K562 (cell line): ENCODE data around the gene EEPD1. TPM values are rescaled to one million over a fixed set of nuclear protein-coding genes. Genes with fewer than 3 reads are reported as not detected.

Experiments used
- ATAC-seq: fragments of 200-7000 bp; cut with Tn5 transposase; 3 replicates; pipeline ENCODE4 v1.9.1; 2020; ENCODE audit warnings: moderate library complexity
- BruUV-seq: library from RNA; stranded (reverse); fragments of 400-500 nt; replicated peaks from 2 replicates; lab custom pipeline; 2021; lab: Mats Ljungman, UMichigan
- CTCF ChIA-PET: fragments of 300-600 bp; formaldehyde crosslinking; extraction: SDS; loops from one replicate; lab custom pipeline; 2021; ENCODE audit warnings: low intra/inter-chr PET ratio; lab: Yijun Ruan, JAX
- POLR2A ChIA-PET: fragments of 300-600, 350-650 bp; sonication (Branson Sonifier 250); formaldehyde crosslinking; extraction: SDS; loops from one replicate; lab custom pipeline; 2021; ENCODE audit warnings: antibody characterized with exemption, inconsistent platforms; lab: Yijun Ruan, JAX
- DNase-seq, 4 experiments: peaks; one replicate each; pipeline versions ENCODE4 v3.0.0 to v3.0.0-alpha.2; 2011 to 2018; ENCODE audit warnings: low spot score in 3 of 4, mixed read lengths in 3 of 4; ENCODE audit errors: extremely low read depth in 1 of 4
- FAIRE-seq: peaks from 2 replicates; lab custom pipeline; 2011; peaks lifted over from hg19 to GRCh38; lab: Jason Lieb, UNC
- H2AFZ ChIP-seq: 2 replicates; pipeline ENCODE4 v1.6.0; 2011; ENCODE audit warnings: low read depth, low read length, control low read depth, inconsistent platforms
- H3K27ac ChIP-seq: fragments of 200-600 bp; 3 replicates; pipeline ENCODE4 v1.8.0; 2011; ENCODE audit warnings: low read depth, mild to moderate bottlenecking, control low read depth, inconsistent platforms, low read length, moderate library complexity, mixed read lengths; ENCODE audit errors: extremely low read depth
- H3K27me3 ChIP-seq, 2 experiments: fragments of 300-600 bp in 1 of 2; 2 replicates in 1 of 2; 3 replicates in 1 of 2; pipeline versions ENCODE4 v1.6.0 to v1.8.0; 2011; ENCODE audit warnings: inconsistent platforms in 2 of 2, low read length in 2 of 2, mild to moderate bottlenecking in 1 of 2, mixed read lengths in 1 of 2, moderate library complexity in 1 of 2; ENCODE audit not compliant: control insufficient read depth in 2 of 2, insufficient read depth in 2 of 2
- H3K36me3 ChIP-seq: fragments of 300-600 bp; 3 replicates; pipeline ENCODE4 v1.8.0; 2011; ENCODE audit warnings: mild to moderate bottlenecking, low read length, inconsistent platforms; ENCODE audit not compliant: control insufficient read depth, insufficient read depth
- H3K4me1 ChIP-seq, 2 experiments: fragments of 200-600 bp in 1 of 2; replicated peaks in 1 of 2; 2 replicates in 1 of 2; 3 replicates in 1 of 2; pipeline versions ENCODE4 v1.5.1 to v1.8.0; 2011; ENCODE audit warnings: inconsistent platforms in 2 of 2, low read length in 2 of 2, mild to moderate bottlenecking in 1 of 2, mixed read lengths in 1 of 2, moderate library complexity in 1 of 2; ENCODE audit not compliant: control insufficient read depth in 2 of 2, insufficient read depth in 2 of 2
- H3K4me2 ChIP-seq: 2 replicates; pipeline ENCODE4 v1.6.1; 2011; ENCODE audit warnings: low read length, control low read depth, inconsistent platforms, mixed read lengths; ENCODE audit not compliant: insufficient read depth
- H3K4me3 ChIP-seq: fragments of 200-600 bp; sonication (generic), shearing (Covaris generic); 2 replicates; pipeline ENCODE4 v1.5.1; 2016; ENCODE audit warnings: control low read depth, inconsistent platforms
- H3K79me2 ChIP-seq: fragments of 200-600 bp; 3 replicates; pipeline ENCODE4 v1.8.0; 2011; ENCODE audit warnings: low read length, inconsistent platforms; ENCODE audit not compliant: control insufficient read depth, insufficient read depth
- H3K9ac ChIP-seq, 2 experiments: 2 replicates each; pipeline versions ENCODE4 v1.6.0 to v1.6.1; 2011; ENCODE audit warnings: low read depth in 2 of 2, low read length in 2 of 2, control low read depth in 1 of 2, inconsistent platforms in 1 of 2, mild to moderate bottlenecking in 1 of 2, mixed read lengths in 1 of 2; ENCODE audit not compliant: insufficient read depth in 1 of 2
- H3K9me1 ChIP-seq: one replicate; pipeline ENCODE4 v1.6.0; 2011; ENCODE audit warnings: inconsistent platforms, mild to moderate bottlenecking, low read length, moderate library complexity; ENCODE audit not compliant: control insufficient read depth, insufficient read depth
- H3K9me3 ChIP-seq: replicated peaks from 2 replicates; pipeline ENCODE4 v1.5.1; 2011; ENCODE audit warnings: low read depth, low read length, inconsistent platforms; ENCODE audit not compliant: control insufficient read depth, insufficient read depth
- H4K20me1 ChIP-seq: replicated peaks from 2 replicates; pipeline ENCODE4 v1.6.1; 2011; ENCODE audit warnings: low read length, inconsistent platforms, mixed read lengths; ENCODE audit not compliant: control insufficient read depth, insufficient read depth
- BACH1 ChIP-seq: fragments of 200-800 bp; sonication (Bioruptor generic); IDR thresholded peaks from 2 replicates; pipeline ENCODE4 v1.6.1; 2016; ENCODE audit warnings: missing genetic modification characterization, missing compliant biosample characterization
- FOXP1 ChIP-seq: sonication (generic); formaldehyde crosslinking; IDR thresholded peaks from 2 replicates; pipeline ENCODE4 v1.8.0; 2022; ENCODE audit warnings: mild to moderate bottlenecking, missing genetic modification reagents
- MLLT1 ChIP-seq, 2 experiments: fragments of 450-650 bp; IDR thresholded peaks; 2 replicates each; pipeline ENCODE4 v1.6.1; 2016
- ZNF586 ChIP-seq: fragments of 450-650 bp; formaldehyde crosslinking; conservative IDR thresholded peaks from 2 replicates; pipeline ENCODE4 v1.4.0; 2020; ENCODE audit warnings: mild to moderate bottlenecking, moderate library complexity
- ZNF740 ChIP-seq, 3 experiments: fragments of 200-800 bp in 1 of 3; sonication (Bioruptor generic) in 1 of 3; sonication (generic) in 1 of 3; formaldehyde crosslinking in 1 of 3; IDR thresholded peaks; 2 replicates each; pipeline versions ENCODE4 v1.6.1 to v1.8.0; 2016 to 2022; ENCODE audit warnings: mild to moderate bottlenecking in 2 of 3, missing compliant biosample characterization in 2 of 3, missing genetic modification characterization in 2 of 3, missing genetic modification reagents in 1 of 3
- WGBS: fragments of 100-300 bp; shearing (Covaris generic); methylation state at CpG from one replicate; pipeline ENCODE4 v1.1.6; 2016; ENCODE audit warnings: low coverage, mixed read lengths; ENCODE audit not compliant: insufficient coverage; ENCODE audit errors: missing lambda C conversion rate; 5-methylcytosine and 5-hydroxymethylcytosine counted together
- in situ Hi-C: fragments of 300-500 bp; cut with MboI; formaldehyde crosslinking; loops from 4 replicates; pipeline ENCODE4 v1.15.0; 2018; ENCODE audit warnings: inconsistent platforms, mixed read lengths
- intact Hi-C: fragments of 100-400 bp; cut with micrococcal nuclease; formaldehyde crosslinking; loops from 2 replicates; pipeline ENCODE4 v1.14.2; 2022
- polyA plus RNA-seq, 8 experiments: library from polyadenylated mRNA; depleted of rRNA in 4 of 8; stranded (reverse) in 5 of 8; unstranded in 3 of 8; fragments of >200 nt; fragmentation: Nextera tagmentation in 2 of 8; fragmentation: Illumina TruSeq in 1 of 8; extraction: Ambion mirVana in 2 of 8; extraction: Trizol in 1 of 8; gene quantifications; 2 replicates each; pipeline versions ENCODE4 v1.2.1 to v1.2.3, GENCODE V29; 2011 to 2014; ENCODE audit warnings: inconsistent platforms in 1 of 8, missing spikeins in 1 of 8
- total RNA-seq, 7 experiments: library from RNA; depleted of rRNA in 6 of 7; stranded (reverse); fragments of >200 nt in 6 of 7; fragmentation: Illumina TruSeq in 2 of 7; extraction: Trizol in 2 of 7; gene quantifications; 2 replicates each; pipeline versions ENCODE4 v1.2.1 to v1.2.3, GENCODE V29; 2011 to 2021; ENCODE audit warnings: low replicate concordance in 1 of 7

The EEPD1 gene
- total and polyA plus RNA-seq, 9 of the 15 experiments (the other 6 are each of a cell fraction or from before 2014, with no cell fraction given): 0.01 to 1.5 (median 0.74) TPM; not detected in 1

GRCh38 chr7:36277249-36277542 lies 124.1 kb downstream of the EEPD1 start (continued):
- TF ChIP-seq ZNF586 (CRISPR knock-in tag): no peak
- no peak for TF ChIP-seq MLLT1 (IDR thresholded peaks at IDR 0.05)
- no peak for TF ChIP-seq BACH1 (tag)

GRCh38 chr7:36278069-36278619 lies 125.1 kb downstream of the EEPD1 start:
- peaks cover 4 to 9% of the 10 kb centered on the region in 2 experiments; a peak in 4 of 5 replicates for H3K4me1 ChIP-seq
- in situ Hi-C loops: no loop called here
- H3K27ac ChIP-seq: no peak overlapping the region
- TF ChIP-seq ZNF740 (CRISPR knock-in tag; IDR thresholded peaks at IDR 0.05) (no peak), ZNF740 (tag; IDR thresholded peaks at IDR 0.05) (peak in 1 of 2 experiments; percentile 61; a peak in 1 of 4 replicates), FOXP1 (no peak)
- H3K9me3 ChIP-seq: no peaks in the 10 kb centered on the region
- ATAC-seq: no peak
- no peak overlapping the region for H3K4me3 ChIP-seq
- no peak overlapping the region for H2AFZ ChIP-seq
- WGBS: 0% methylated on average over 6 of the region's 7 CpGs
- no peak overlapping the region for H3K9ac ChIP-seq
- intact Hi-C loops: no loop called here
- no peaks in the 10 kb centered on the region for H3K79me2 ChIP-seq
- no peaks in the 10 kb centered on the region for H4K20me1 ChIP-seq
- no TSS peak for BruUV-seq
- CTCF ChIA-PET: no interaction called here
- H3K36me3 ChIP-seq: no peaks in the 10 kb centered on the region
- H3K27me3 ChIP-seq: peaks cover 29 to 45% of the 10 kb centered on the region in 2 experiments; a peak in 4 of 5 replicates
- POLR2A ChIA-PET: interaction anchor here (0.6 kb wide), 1 partner anchor 39 kb away, joined by 3 read pairs; no protein-coding TSS in a partner anchor
- no peak for FAIRE-seq
- no peak overlapping the region for H3K4me2 ChIP-seq
- no peak for DNase-seq
- no peaks in the 10 kb centered on the region for H3K9me1 ChIP-seq
